ENCODE results near the gene DPEP2NB.

DNA sequence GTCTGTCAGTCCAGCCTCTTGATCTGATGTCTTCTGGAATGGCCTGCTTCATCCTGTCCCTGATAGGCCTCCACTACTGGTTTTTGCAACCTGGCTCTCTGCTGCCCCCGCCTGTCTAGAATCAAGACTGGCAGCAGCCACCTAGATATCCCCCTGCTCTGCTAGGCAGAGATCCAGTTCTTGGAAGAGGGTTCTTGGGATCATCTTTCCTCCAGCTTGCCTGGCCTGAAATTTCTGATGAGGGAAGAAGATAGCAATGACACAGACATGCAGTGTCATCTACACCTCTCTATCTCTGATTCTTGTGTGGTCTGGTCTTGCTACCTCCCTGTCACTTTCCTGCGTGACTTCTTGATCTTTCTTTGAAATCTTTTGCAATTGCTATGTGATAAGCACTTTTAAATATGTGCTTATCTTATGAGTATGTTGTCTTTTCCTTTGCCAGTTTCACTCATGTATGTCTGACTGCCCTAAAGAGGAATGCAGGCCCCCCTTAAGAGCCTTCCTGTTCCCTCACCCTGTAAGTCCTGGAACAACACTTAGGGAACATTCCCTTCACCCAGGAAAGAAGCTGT lies 49.2 kb upstream of the DPEP2NB start:
- TF ChIP-seq POLR2A (IDR thresholded peaks at IDR 0.05) (no peak), CTCF (IDR thresholded peaks at IDR 0.05) (peak in 2 of 3 experiments; percentile 59 to 68)
